ENCODE results near the gene NR1H4.

The NR1H4 gene

GRCh38 chr12:100485983-100486382 lies 12.3 kb downstream of the NR1H4 start:
- CTCF ChIA-PET, result interaction anchor here (0.7 kb wide), 1 partner anchor 1111 kb away, joined by 4 read pairs; no protein-coding TSS in a partner anchor
- H3K27ac ChIP-seq (ENCODE audit: extremely low read depth, low read depth, low read length), result no peak overlapping the region
- no peaks in the 10 kb centered on the region for H3K36me3 ChIP-seq (ENCODE audit: control insufficient read depth in 2 of 2, insufficient read depth in 1 of 2, low read length in 2 of 2)
- H3K4me3 ChIP-seq (ENCODE audit: low read depth, low read length), result no peak overlapping the region
- TF ChIP-seq ZNF335 (tag by site-specific recombination; conservative IDR thresholded peaks at IDR 0.05) (no peak), TRIM28 (IDR thresholded peaks at IDR 0.05; ENCODE audit: borderline replicate concordance, low read length) (no peak), ZNF169 (tag by site-specific recombination; IDR thresholded peaks at IDR 0.05) (no peak), ELK4 (IDR thresholded peaks at IDR 0.05; ENCODE audit: borderline replicate concordance, low read depth, low read length) (no peak), ZNF561 (tag by site-specific recombination; IDR thresholded peaks at IDR 0.05; ENCODE audit: borderline replicate concordance) (no peak), ZNF354C (tag by site-specific recombination; IDR thresholded peaks at IDR 0.05; ENCODE audit: borderline replicate concordance, low read depth) (no peak), REPIN1 (tag by site-specific recombination; IDR thresholded peaks at IDR 0.05; ENCODE audit: low read depth) (no peak), GLIS2 (tag by site-specific recombination; IDR thresholded peaks at IDR 0.05) (no peak), MYNN (tag by site-specific recombination; IDR thresholded peaks at IDR 0.05; ENCODE audit: borderline replicate concordance) (no peak), GLIS1 (tag by site-specific recombination; IDR thresholded peaks at IDR 0.05) (no peak)
- H3K9me3 ChIP-seq (ENCODE audit: control insufficient read depth, insufficient read depth, low read depth, low read length), result no peaks in the 10 kb centered on the region
- POLR2A ChIA-PET, result no interaction called here
- no peaks in the 10 kb centered on the region; the same call in 1 of the 2 replicates for H3K4me1 ChIP-seq (ENCODE audit: control insufficient read depth, insufficient read depth, low read length)

- Histone ChIP-seq H3K9me3 (ENCODE audit: control insufficient read depth, insufficient read depth, low read depth, low read length) (no peaks in the 10 kb centered on the region), H3K27ac (ENCODE audit: extremely low read depth, low read depth, low read length) (no peak overlapping the region), H3K4me1 (ENCODE audit: control insufficient read depth, insufficient read depth, low read length) (no peaks in the 10 kb centered on the region), H3K36me3 (ENCODE audit: control insufficient read depth in 2 of 2, insufficient read depth in 1 of 2, low read length in 2 of 2) (no peaks in the 10 kb centered on the region), H3K4me3 (ENCODE audit: low read depth, low read length) (no peak overlapping the region)
- ChIA-PET POLR2A (no interaction called here), CTCF (interaction anchor here (0.6 to 1.1 kb wide), 2 partner anchors 48 to 85 kb away, joined by 3 to 5 read pairs; no protein-coding TSS in a partner anchor)
- TF ChIP-seq GLIS2 (tag by site-specific recombination; IDR thresholded peaks at IDR 0.05), result no peak
- TF ChIP-seq ZNF132 (tag by site-specific recombination; IDR thresholded peaks at IDR 0.05; ENCODE audit: borderline replicate concordance), result no peak
- no peak for TF ChIP-seq ZNF214 (tag by site-specific recombination; IDR thresholded peaks at IDR 0.05; ENCODE audit: borderline replicate concordance)
- no peak for TF ChIP-seq ZNF785 (tag by site-specific recombination; IDR thresholded peaks at IDR 0.05)
- TF ChIP-seq MYNN (tag by site-specific recombination; IDR thresholded peaks at IDR 0.05; ENCODE audit: borderline replicate concordance), result no peak
- TF ChIP-seq ZNF654 (tag by site-specific recombination; IDR thresholded peaks at IDR 0.05; ENCODE audit: low read depth), result no peak
- no peak for TF ChIP-seq ZNF580 (tag by site-specific recombination; IDR thresholded peaks at IDR 0.05)
- no peak for TF ChIP-seq ZNF529 (tag by site-specific recombination; IDR thresholded peaks at IDR 0.05; ENCODE audit: insufficient replicate concordance)
- no peak for TF ChIP-seq ZBTB6 (tag by site-specific recombination; IDR thresholded peaks at IDR 0.05)
- no peak for TF ChIP-seq TSHZ1 (tag by site-specific recombination; IDR thresholded peaks at IDR 0.05; ENCODE audit: borderline replicate concordance)
- TF ChIP-seq ZNF660 (tag by site-specific recombination; IDR thresholded peaks at IDR 0.05), result no peak
- TF ChIP-seq ZNF510 (tag by site-specific recombination; IDR thresholded peaks at IDR 0.05; ENCODE audit: insufficient replicate concordance), result no peak
- no peak for TF ChIP-seq ZNF121 (tag by site-specific recombination; IDR thresholded peaks at IDR 0.05)
- no peak for TF ChIP-seq WT1 (tag by site-specific recombination; IDR thresholded peaks at IDR 0.05)
- TF ChIP-seq ZFP3 (tag by site-specific recombination; IDR thresholded peaks at IDR 0.05; ENCODE audit: low read depth), result no peak
- no peak for TF ChIP-seq OSR2 (tag by site-specific recombination; IDR thresholded peaks at IDR 0.05)
- no peak for TF ChIP-seq ZBTB8A (tag by site-specific recombination; IDR thresholded peaks at IDR 0.05)
- no peak for TF ChIP-seq AEBP2 (tag by site-specific recombination; IDR thresholded peaks at IDR 0.05; ENCODE audit: borderline replicate concordance)
These were observed 15.7 kb downstream of the NR1H4 start for GRCh38 chr12:100489251-100489820.

Measured in HEK293 (cell line).